ENCODE data around the gene MICAL3. TPM values are rescaled to one million over a fixed set of nuclear protein-coding genes. Genes with fewer than 3 reads are reported as not detected.
"Not testable (repeated sequence)": the region's sequence is repeated elsewhere in the genome, so short reads cannot be mapped to it uniquely, and the experiment has no call there.

Gene MICAL3
- total and polyA plus RNA-seq, 2 donors = 31.8 to 42.4 TPM

- H3K4me3 ChIP-seq (ENCODE audit: low read depth, low read length); H3K27ac ChIP-seq (ENCODE audit: low read depth); DNase-seq (ENCODE audit: extremely low spot score); H3K4me1 ChIP-seq (ENCODE audit: insufficient read depth); H3K36me3 ChIP-seq (ENCODE audit: insufficient read depth): not testable (repeated sequence)
- 85% methylated on average over 2 of the region's 2 CpGs for WGBS
Observed at GRCh38 chr22:17992976-17993375, 31.4 kb downstream of the MICAL3 start.

GRCh38 chr22:17991992-17992391 is 32.4 kb downstream of the MICAL3 start:
- not testable (repeated sequence) for H3K4me3 ChIP-seq (ENCODE audit: low read depth, low read length); DNase-seq (ENCODE audit: extremely low spot score); H3K36me3 ChIP-seq (ENCODE audit: insufficient read depth); H3K4me1 ChIP-seq (ENCODE audit: insufficient read depth); H3K27ac ChIP-seq (ENCODE audit: low read depth)
- WGBS = 90% methylated on average over 4 of the region's 4 CpGs

- no peaks in the 10 kb centered on the region for H3K4me1 ChIP-seq (ENCODE audit: insufficient read depth)
- H3K36me3 ChIP-seq (ENCODE audit: insufficient read depth) = no peaks in the 10 kb centered on the region
- no peak overlapping the region for H3K4me3 ChIP-seq (ENCODE audit: low read depth, low read length)
- 79% methylated on average over 8 of the region's 8 CpGs for WGBS
- H3K27ac ChIP-seq (ENCODE audit: low read depth) = no peak overlapping the region
- DNase-seq (ENCODE audit: extremely low spot score) = no peak
Observed at GRCh38 chr22:17990942-17991341, 33.4 kb downstream of the MICAL3 start.

- 77% methylated on average over 6 of the region's 6 CpGs for WGBS
- H3K27ac ChIP-seq (ENCODE audit: low read depth) = no peak overlapping the region
- no peaks in the 10 kb centered on the region for H3K4me1 ChIP-seq (ENCODE audit: insufficient read depth)
- no peaks in the 10 kb centered on the region for H3K36me3 ChIP-seq (ENCODE audit: insufficient read depth)
- H3K4me3 ChIP-seq (ENCODE audit: low read depth, low read length) = no peak overlapping the region
- DNase-seq (ENCODE audit: extremely low spot score) = no peak
Observed at GRCh38 chr22:17990147-17990546, 34.2 kb downstream of the MICAL3 start.

GRCh38 chr22:17988800-17989513 is 35.4 kb downstream of the MICAL3 start:
- Histone ChIP-seq H3K36me3 (ENCODE audit: insufficient read depth) (no peaks in the 10 kb centered on the region), H3K27ac (ENCODE audit: low read depth) (no peak overlapping the region), H3K4me1 (ENCODE audit: insufficient read depth) (no peaks in the 10 kb centered on the region), H3K4me3 (ENCODE audit: low read depth, low read length) (no peak overlapping the region)
- 78% methylated on average over 16 of the region's 16 CpGs for WGBS
- DNase-seq (ENCODE audit: extremely low spot score) = no peak

GRCh38 chr22:17985606-17986005 is 38.8 kb downstream of the MICAL3 start:
- WGBS = 94% methylated on average over 5 of the region's 5 CpGs

GRCh38 chr22:17985071-17985470 is 39.3 kb downstream of the MICAL3 start:
- not testable (repeated sequence) for DNase-seq (ENCODE audit: extremely low spot score); H3K4me1 ChIP-seq (ENCODE audit: insufficient read depth); H3K36me3 ChIP-seq (ENCODE audit: insufficient read depth); H3K27ac ChIP-seq (ENCODE audit: low read depth); H3K4me3 ChIP-seq (ENCODE audit: low read depth, low read length)
- 65% methylated on average over 11 of the region's 11 CpGs for WGBS

More at GRCh38 chr22:17985606-17986005, 38.8 kb downstream of the MICAL3 start:
- Histone ChIP-seq H3K36me3 (ENCODE audit: insufficient read depth) (no peaks in the 10 kb centered on the region), H3K4me1 (ENCODE audit: insufficient read depth) (no peaks in the 10 kb centered on the region), H3K4me3 (ENCODE audit: low read depth, low read length) (no peak overlapping the region), H3K27ac (ENCODE audit: low read depth) (no peak overlapping the region)
- DNase-seq (ENCODE audit: extremely low spot score) = no peak

GRCh38 chr22:17984114-17984513 is 40.2 kb downstream of the MICAL3 start:
- Histone ChIP-seq H3K4me1 (ENCODE audit: insufficient read depth) (no peaks in the 10 kb centered on the region), H3K27ac (ENCODE audit: low read depth) (no peak overlapping the region), H3K36me3 (ENCODE audit: insufficient read depth) (no peaks in the 10 kb centered on the region), H3K4me3 (ENCODE audit: low read depth, low read length) (no peak overlapping the region)
- 91% methylated on average over 8 of the region's 8 CpGs for WGBS
- no peak for DNase-seq (ENCODE audit: extremely low spot score)

GRCh38 chr22:17982572-17983141 is 41.7 kb downstream of the MICAL3 start:
- H3K27ac ChIP-seq (ENCODE audit: low read depth) = no peak overlapping the region
- H3K36me3 ChIP-seq (ENCODE audit: insufficient read depth) = no peaks in the 10 kb centered on the region
- no peak overlapping the region for H3K4me3 ChIP-seq (ENCODE audit: low read depth, low read length)
- no peaks in the 10 kb centered on the region for H3K4me1 ChIP-seq (ENCODE audit: insufficient read depth)
- no peak for DNase-seq (ENCODE audit: extremely low spot score)
- WGBS = 77% methylated on average over 7 of the region's 7 CpGs

- WGBS = 75% methylated on average over 6 of the region's 6 CpGs
- Histone ChIP-seq H3K36me3 (ENCODE audit: insufficient read depth) (no peaks in the 10 kb centered on the region), H3K4me3 (ENCODE audit: low read depth, low read length) (no peak overlapping the region), H3K27ac (ENCODE audit: low read depth) (no peak overlapping the region), H3K4me1 (ENCODE audit: insufficient read depth) (no peaks in the 10 kb centered on the region)
- DNase-seq (ENCODE audit: extremely low spot score) = no peak
Observed at GRCh38 chr22:17981497-17981896, 42.9 kb downstream of the MICAL3 start.

GRCh38 chr22:17980638-17981051 is 43.7 kb downstream of the MICAL3 start:
- no peak overlapping the region for H3K4me3 ChIP-seq (ENCODE audit: low read depth, low read length)
- no peak overlapping the region for H3K27ac ChIP-seq (ENCODE audit: low read depth)
- 4% methylated on average over 13 of the region's 13 CpGs for WGBS
- no peaks in the 10 kb centered on the region for H3K4me1 ChIP-seq (ENCODE audit: insufficient read depth)
- H3K36me3 ChIP-seq (ENCODE audit: insufficient read depth) = no peaks in the 10 kb centered on the region
- DNase-seq (ENCODE audit: extremely low spot score) = no peak

GRCh38 chr22:17980015-17980590 is 44.3 kb downstream of the MICAL3 start:
- H3K27ac ChIP-seq (ENCODE audit: low read depth) = no peak overlapping the region
- no peaks in the 10 kb centered on the region for H3K36me3 ChIP-seq (ENCODE audit: insufficient read depth)
- no peak for DNase-seq (ENCODE audit: extremely low spot score)
- WGBS = 53% methylated on average over 7 of the region's 7 CpGs
- H3K4me1 ChIP-seq (ENCODE audit: insufficient read depth) = no peaks in the 10 kb centered on the region
- H3K4me3 ChIP-seq (ENCODE audit: low read depth, low read length) = no peak overlapping the region

GRCh38 chr22:17978027-17978426 is 46.3 kb downstream of the MICAL3 start:
- no peak overlapping the region for H3K27ac ChIP-seq (ENCODE audit: low read depth)
- H3K36me3 ChIP-seq (ENCODE audit: insufficient read depth) = no peaks in the 10 kb centered on the region
- no peak overlapping the region for H3K4me3 ChIP-seq (ENCODE audit: low read depth, low read length)
- H3K4me1 ChIP-seq (ENCODE audit: insufficient read depth) = no peaks in the 10 kb centered on the region
- DNase-seq (ENCODE audit: extremely low spot score) = no peak

GRCh38 chr22:17977371-17977770 is 47.0 kb downstream of the MICAL3 start:
- no peak overlapping the region for H3K27ac ChIP-seq (ENCODE audit: low read depth)
- no peak overlapping the region for H3K4me3 ChIP-seq (ENCODE audit: low read depth, low read length)
- 96% methylated on average over 2 of the region's 2 CpGs for WGBS
- DNase-seq (ENCODE audit: extremely low spot score) = no peak
- H3K4me1 ChIP-seq (ENCODE audit: insufficient read depth) = no peaks in the 10 kb centered on the region
- no peaks in the 10 kb centered on the region for H3K36me3 ChIP-seq (ENCODE audit: insufficient read depth)

Measured in urinary bladder (tissue), 4 donors.